ENCODE measurements around the gene VMP1.
"Not testable (repeated sequence)": the region's sequence is repeated elsewhere in the genome, so short reads cannot be mapped to it uniquely, and the experiment has no call there.

The VMP1 gene

GRCh38 chr17:59870482-59870881, 163.0 kb downstream of the VMP1 start:
- DNase-seq (ENCODE audit: low spot score): no peak

- no peak for DNase-seq (ENCODE audit: low spot score)
Observed at GRCh38 chr17:59872351-59872750, 164.9 kb downstream of the VMP1 start.

GRCh38 chr17:59873414-59873813, 166.0 kb downstream of the VMP1 start:
- not testable (repeated sequence) for DNase-seq (ENCODE audit: low spot score)

- DNase-seq (ENCODE audit: low spot score): no peak
Observed at GRCh38 chr17:59874376-59874775, 166.9 kb downstream of the VMP1 start.

GRCh38 chr17:59876107-59876506, 168.7 kb downstream of the VMP1 start:
- DNase-seq (ENCODE audit: low spot score): no peak

- DNase-seq (ENCODE audit: low spot score): no peak
Observed at GRCh38 chr17:59877965-59878364, 170.5 kb downstream of the VMP1 start.

- no peak for DNase-seq (ENCODE audit: low spot score)
Observed at GRCh38 chr17:59878624-59879023, 171.2 kb downstream of the VMP1 start.

- DNase-seq (ENCODE audit: low spot score): no peak
Observed at GRCh38 chr17:59884861-59885260, 177.4 kb downstream of the VMP1 start.

GRCh38 chr17:59888145-59888750, 180.8 kb downstream of the VMP1 start:
- no peak for DNase-seq (ENCODE audit: low spot score)

- no peak for DNase-seq (ENCODE audit: low spot score)
Observed at GRCh38 chr17:59890720-59891119, 183.3 kb downstream of the VMP1 start.
